A549 (cell line): ENCODE measurements around the gene TGFBRAP1.

Source experiments
- CEBPB ChIP-seq, 2 experiments: fragments of >200 bp in 1 of 2; sonication (Bioruptor Twin) in 1 of 2; formaldehyde crosslinking in 1 of 2; IDR thresholded peaks; 2 replicates each; pipeline ENCODE4 v1.6.1; 2012 to 2016
- JUNB ChIP-seq: fragments of >200 bp; sonication (Bioruptor Twin); formaldehyde crosslinking; IDR thresholded peaks from 2 replicates; pipeline ENCODE4 v1.6.1; 2016
- RCOR1 ChIP-seq: fragments of 150-350 bp; IDR thresholded peaks from 2 replicates; pipeline ENCODE4 v1.6.1; 2014; ENCODE audit warnings: antibody characterized with exemption, low read length, low read depth
- TF ChIP-seq, protein P1 (sequence below): IDR thresholded peaks from 2 replicates; pipeline ENCODE4 v1.6.1; 2012
- TF ChIP-seq, protein P2 (sequence below): fragments of >200 bp; sonication (Bioruptor Twin); formaldehyde crosslinking; IDR thresholded peaks from 3 replicates; pipeline ENCODE4 v1.5.1; 2016
- TF ChIP-seq, protein P3 (sequence below): fragments of 450-650 bp; IDR thresholded peaks from 2 replicates; pipeline ENCODE4 v1.6.1; 2014; ENCODE audit warnings: antibody characterized with exemption

DNA sequence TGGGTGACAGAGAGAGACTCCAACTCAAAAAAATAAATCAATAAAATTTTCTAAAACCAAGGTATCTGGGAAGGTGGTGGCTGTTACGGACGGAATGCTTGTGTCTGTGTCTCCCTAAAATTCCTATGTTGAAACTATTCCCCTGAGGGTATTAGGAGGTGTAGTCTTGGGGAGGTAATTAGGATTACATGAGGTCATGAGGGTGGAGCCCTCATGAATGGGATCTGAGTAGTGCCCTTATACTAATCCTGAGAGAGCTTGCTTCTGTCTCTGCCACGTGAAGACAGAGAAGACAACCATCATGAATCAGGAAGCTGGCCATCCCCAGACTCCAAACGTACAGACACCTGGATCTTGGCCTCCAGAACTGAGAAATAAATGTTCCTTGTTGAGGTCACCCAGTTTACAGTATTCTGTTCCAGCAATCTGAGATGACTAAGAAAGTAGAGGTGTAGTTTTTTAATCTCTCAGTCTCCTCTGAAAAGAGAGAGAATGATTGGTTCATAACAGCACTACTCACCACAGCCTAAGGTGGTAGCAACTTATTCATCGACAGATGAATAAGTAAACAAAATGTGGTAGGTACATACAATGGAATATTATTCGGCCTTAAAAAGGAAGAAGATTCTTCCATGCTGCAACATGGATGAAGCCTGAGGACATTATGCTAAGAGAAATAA lies 38.4 kb downstream of the TGFBRAP1 start:
- TF ChIP-seq JUNB (no peak), RCOR1 (no peak), CEBPB (IDR thresholded peaks at IDR 0.05) (no peak)
- TF ChIP-seq, protein P1, sequence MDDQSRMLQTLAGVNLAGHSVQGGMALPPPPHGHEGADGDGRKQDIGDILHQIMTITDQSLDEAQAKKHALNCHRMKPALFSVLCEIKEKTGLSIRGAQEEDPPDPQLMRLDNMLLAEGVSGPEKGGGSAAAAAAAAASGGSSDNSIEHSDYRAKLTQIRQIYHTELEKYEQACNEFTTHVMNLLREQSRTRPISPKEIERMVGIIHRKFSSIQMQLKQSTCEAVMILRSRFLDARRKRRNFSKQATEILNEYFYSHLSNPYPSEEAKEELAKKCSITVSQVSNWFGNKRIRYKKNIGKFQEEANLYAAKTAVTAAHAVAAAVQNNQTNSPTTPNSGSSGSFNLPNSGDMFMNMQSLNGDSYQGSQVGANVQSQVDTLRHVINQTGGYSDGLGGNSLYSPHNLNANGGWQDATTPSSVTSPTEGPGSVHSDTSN, result no peak
- TF ChIP-seq, protein P2, sequence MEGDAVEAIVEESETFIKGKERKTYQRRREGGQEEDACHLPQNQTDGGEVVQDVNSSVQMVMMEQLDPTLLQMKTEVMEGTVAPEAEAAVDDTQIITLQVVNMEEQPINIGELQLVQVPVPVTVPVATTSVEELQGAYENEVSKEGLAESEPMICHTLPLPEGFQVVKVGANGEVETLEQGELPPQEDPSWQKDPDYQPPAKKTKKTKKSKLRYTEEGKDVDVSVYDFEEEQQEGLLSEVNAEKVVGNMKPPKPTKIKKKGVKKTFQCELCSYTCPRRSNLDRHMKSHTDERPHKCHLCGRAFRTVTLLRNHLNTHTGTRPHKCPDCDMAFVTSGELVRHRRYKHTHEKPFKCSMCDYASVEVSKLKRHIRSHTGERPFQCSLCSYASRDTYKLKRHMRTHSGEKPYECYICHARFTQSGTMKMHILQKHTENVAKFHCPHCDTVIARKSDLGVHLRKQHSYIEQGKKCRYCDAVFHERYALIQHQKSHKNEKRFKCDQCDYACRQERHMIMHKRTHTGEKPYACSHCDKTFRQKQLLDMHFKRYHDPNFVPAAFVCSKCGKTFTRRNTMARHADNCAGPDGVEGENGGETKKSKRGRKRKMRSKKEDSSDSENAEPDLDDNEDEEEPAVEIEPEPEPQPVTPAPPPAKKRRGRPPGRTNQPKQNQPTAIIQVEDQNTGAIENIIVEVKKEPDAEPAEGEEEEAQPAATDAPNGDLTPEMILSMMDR, result no peak
- TF ChIP-seq, protein P3, sequence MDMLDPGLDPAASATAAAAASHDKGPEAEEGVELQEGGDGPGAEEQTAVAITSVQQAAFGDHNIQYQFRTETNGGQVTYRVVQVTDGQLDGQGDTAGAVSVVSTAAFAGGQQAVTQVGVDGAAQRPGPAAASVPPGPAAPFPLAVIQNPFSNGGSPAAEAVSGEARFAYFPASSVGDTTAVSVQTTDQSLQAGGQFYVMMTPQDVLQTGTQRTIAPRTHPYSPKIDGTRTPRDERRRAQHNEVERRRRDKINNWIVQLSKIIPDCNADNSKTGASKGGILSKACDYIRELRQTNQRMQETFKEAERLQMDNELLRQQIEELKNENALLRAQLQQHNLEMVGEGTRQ, result no peak
